HEK293T (cell line): ENCODE data around the gene NDUFS8.

ENCODE experiments used
- CTCF ChIA-PET: fragments of 350-600 bp; formaldehyde crosslinking; extraction: SDS; loops from one replicate; lab custom pipeline; 2021; ENCODE audit warnings: antibody characterized with exemption, inconsistent platforms; lab: Yijun Ruan, JAX
- POLR2A ChIA-PET: fragments of 350-600 bp; formaldehyde crosslinking; extraction: SDS; loops from one replicate; lab custom pipeline; 2020; ENCODE audit warnings: antibody characterized with exemption, inconsistent platforms; lab: Yijun Ruan, JAX
- DNase-seq: peaks from one replicate; pipeline ENCODE4 v3.0.0; 2012; ENCODE audit warnings: mixed read lengths; ENCODE audit errors: extremely low spot score
- ARNT ChIP-seq: fragments of 450-650 bp; IDR thresholded peaks from 2 replicates; pipeline ENCODE4 v1.6.1; 2017; ENCODE audit warnings: mild to moderate bottlenecking
- BHLHE40 ChIP-seq: fragments of 450-650 bp; IDR thresholded peaks from 2 replicates; pipeline ENCODE4 v1.6.1; 2016; ENCODE audit warnings: mild to moderate bottlenecking, moderate library complexity, borderline replicate concordance
- CTBP1 ChIP-seq: fragments of 450-650 bp; IDR thresholded peaks from 2 replicates; pipeline ENCODE4 v1.6.1; 2016; ENCODE audit warnings: borderline replicate concordance
- ELF4 ChIP-seq: fragments of 450-650 bp; IDR thresholded peaks from 2 replicates; pipeline ENCODE4 v1.6.1; 2017; ENCODE audit warnings: antibody characterized with exemption
- FOXA1 ChIP-seq: fragments of 450-650 bp; IDR thresholded peaks from 2 replicates; pipeline ENCODE4 v1.6.1; 2016; ENCODE audit warnings: mild to moderate bottlenecking
- FOXK2 ChIP-seq: fragments of 450-650 bp; IDR thresholded peaks from 2 replicates; pipeline ENCODE4 v1.6.1; 2016; ENCODE audit warnings: mild to moderate bottlenecking
- FOXM1 ChIP-seq: fragments of 450-650 bp; IDR thresholded peaks from 2 replicates; pipeline ENCODE4 v1.6.1; 2017; ENCODE audit warnings: mild to moderate bottlenecking, borderline replicate concordance
- HDGF ChIP-seq: fragments of 450-650 bp; IDR thresholded peaks from 2 replicates; pipeline ENCODE4 v1.6.1; 2017; ENCODE audit warnings: antibody characterized with exemption, borderline replicate concordance
- L3MBTL2 ChIP-seq: fragments of 450-650 bp; conservative IDR thresholded peaks from 2 replicates; pipeline ENCODE4 v1.6.1; 2016; ENCODE audit warnings: mild to moderate bottlenecking
- LEF1 ChIP-seq: fragments of 450-650 bp; IDR thresholded peaks from 2 replicates; pipeline ENCODE4 v1.6.1; 2017; ENCODE audit warnings: mild to moderate bottlenecking, borderline replicate concordance
- NFRKB ChIP-seq: fragments of 450-650 bp; IDR thresholded peaks from 2 replicates; pipeline ENCODE4 v1.6.1; 2016; ENCODE audit warnings: mild to moderate bottlenecking, moderate library complexity
- SP1 ChIP-seq: fragments of 450-650 bp; IDR thresholded peaks from 2 replicates; pipeline ENCODE4 v1.6.1; 2017
- SUZ12 ChIP-seq: fragments of 450-650 bp; IDR thresholded peaks from 2 replicates; pipeline ENCODE4 v1.6.1; 2016; ENCODE audit warnings: mild to moderate bottlenecking
- TARDBP ChIP-seq: fragments of 450-650 bp; IDR thresholded peaks from 2 replicates; pipeline ENCODE4 v1.6.1; 2016
- ZNF384 ChIP-seq: fragments of 450-650 bp; IDR thresholded peaks from 2 replicates; pipeline ENCODE4 v1.6.1; 2016
- TF ChIP-seq, protein P1 (sequence below): fragments of 450-650 bp; IDR thresholded peaks from 2 replicates; pipeline ENCODE4 v1.6.1; 2016

The NDUFS8 gene

DNA sequence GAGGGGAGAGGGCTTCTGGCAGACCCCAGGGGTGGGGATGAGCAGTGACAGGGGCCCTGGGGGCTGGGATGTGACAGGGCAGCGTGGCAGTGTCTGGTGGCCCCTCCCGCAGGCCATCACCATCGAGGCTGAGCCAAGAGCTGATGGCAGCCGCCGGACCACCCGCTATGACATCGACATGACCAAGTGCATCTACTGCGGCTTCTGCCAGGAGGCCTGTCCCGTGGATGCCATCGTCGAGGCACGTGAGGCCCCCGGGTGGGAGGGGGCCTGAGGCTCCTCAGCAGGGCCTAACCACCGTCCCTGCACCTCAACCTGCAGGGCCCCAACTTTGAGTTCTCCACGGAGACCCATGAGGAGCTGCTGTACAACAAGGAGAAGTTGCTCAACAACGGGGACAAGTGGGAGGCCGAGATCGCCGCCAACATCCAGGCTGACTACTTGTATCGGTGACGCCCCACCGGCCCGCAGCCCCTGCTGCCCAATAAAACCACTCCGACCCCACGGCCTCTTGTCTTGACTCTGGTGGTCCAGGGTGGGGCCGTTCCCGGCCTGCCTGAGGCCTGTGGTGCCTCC is 5.7 kb downstream of the NDUFS8 start:
- CTCF ChIA-PET = no interaction called here
- no peak for DNase-seq
- TF ChIP-seq BHLHE40 (no peak), CTBP1 (no peak), NFRKB (no peak), LEF1 (no peak), L3MBTL2 (no peak), FOXA1 (no peak), TARDBP (no peak), FOXK2 (no peak), SP1 (no peak), ARNT (no peak), ELF4 (no peak)
- TF ChIP-seq, protein P1, sequence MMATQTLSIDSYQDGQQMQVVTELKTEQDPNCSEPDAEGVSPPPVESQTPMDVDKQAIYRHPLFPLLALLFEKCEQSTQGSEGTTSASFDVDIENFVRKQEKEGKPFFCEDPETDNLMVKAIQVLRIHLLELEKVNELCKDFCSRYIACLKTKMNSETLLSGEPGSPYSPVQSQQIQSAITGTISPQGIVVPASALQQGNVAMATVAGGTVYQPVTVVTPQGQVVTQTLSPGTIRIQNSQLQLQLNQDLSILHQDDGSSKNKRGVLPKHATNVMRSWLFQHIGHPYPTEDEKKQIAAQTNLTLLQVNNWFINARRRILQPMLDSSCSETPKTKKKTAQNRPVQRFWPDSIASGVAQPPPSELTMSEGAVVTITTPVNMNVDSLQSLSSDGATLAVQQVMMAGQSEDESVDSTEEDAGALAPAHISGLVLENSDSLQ = no peak
- POLR2A ChIA-PET = interaction anchor here (0.8 kb wide), 1 partner anchor 9 kb away, joined by 3 read pairs; no protein-coding TSS in a partner anchor

DNA sequence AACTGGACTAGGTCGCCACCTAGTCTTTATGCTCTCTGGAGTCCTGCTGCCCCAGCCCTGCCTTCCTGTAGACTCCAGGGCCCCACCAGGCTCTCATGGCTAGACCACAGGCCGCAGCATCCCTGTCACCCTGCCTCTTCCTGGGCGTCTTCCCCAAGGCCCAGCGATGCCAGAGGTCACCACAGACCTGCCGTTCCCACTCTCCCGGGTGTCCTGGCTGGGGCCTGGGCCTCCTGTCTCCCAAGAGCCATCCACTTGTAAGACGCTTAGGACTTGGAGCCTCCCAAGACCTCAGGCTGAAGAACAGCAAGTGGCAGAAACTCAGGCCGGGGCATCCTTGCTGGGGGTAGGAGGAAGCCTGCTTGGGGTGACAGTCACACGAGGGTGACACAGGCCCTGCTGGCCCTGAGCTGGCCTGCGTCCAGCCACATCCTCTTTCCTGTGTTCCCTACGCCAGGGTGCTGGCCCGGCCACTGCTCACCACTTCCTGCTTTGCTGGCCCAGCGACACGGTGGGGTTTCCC is 6.3 kb downstream of the NDUFS8 start:
- DNase-seq = no peak
- TF ChIP-seq FOXA1 (no peak), BHLHE40 (no peak), HDGF (no peak), LEF1 (no peak), CTBP1 (no peak), L3MBTL2 (no peak), FOXM1 (no peak), NFRKB (no peak), ZNF384 (no peak), ELF4 (no peak), FOXK2 (no peak), TARDBP (no peak)
- TF ChIP-seq, protein P1 = no peak
- POLR2A ChIA-PET = interaction anchor here (0.9 kb wide), 1 partner anchor 22 kb away, joined by 3 read pairs; no protein-coding TSS in a partner anchor
- CTCF ChIA-PET = no interaction called here

DNA sequence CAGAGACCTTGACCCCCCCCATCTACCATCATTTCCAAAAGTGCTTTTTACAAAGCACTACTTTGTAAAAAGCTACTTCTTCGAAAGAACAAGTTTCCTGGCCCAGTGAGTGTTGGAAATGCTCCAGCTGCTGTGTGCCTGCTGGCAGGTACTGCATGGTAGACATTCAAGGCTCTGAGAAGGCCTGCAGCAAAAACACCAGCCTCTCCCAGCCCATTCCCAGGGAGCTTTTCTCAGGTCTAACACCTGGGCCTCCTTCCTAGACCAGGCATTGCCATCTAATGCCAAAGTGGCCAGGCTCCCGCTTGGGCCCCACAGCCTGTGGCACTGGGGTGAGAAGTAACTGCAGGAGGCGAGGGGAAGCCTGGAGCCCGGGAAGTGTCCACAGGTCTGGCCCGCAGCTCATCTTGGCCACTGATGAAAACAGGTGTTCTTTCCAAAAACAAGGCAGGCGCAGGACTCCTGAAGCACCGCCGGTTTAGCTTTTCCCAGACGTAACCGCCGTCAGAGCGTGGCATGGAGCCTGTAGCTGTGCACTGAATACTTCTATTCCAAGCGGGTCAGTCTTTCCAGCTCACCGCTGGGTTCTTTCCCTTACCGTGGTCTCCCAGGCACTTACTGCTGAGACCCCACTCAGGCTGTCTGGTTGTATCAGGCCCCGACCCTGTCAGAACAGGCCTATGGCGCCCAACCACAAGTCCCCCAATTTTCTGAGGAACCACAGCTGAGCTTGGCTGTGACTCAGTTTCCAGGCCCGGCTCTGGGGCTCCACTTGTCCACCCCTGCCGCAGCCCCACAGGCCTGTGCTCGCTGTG is 7.1 kb downstream of the NDUFS8 start:
- TF ChIP-seq LEF1 (no peak), FOXA1 (no peak), ELF4 (no peak), SP1 (no peak), SUZ12 (no peak), FOXK2 (no peak), FOXM1 (no peak), ZNF384 (no peak), TARDBP (no peak), L3MBTL2 (no peak), ARNT (no peak), NFRKB (no peak), HDGF (no peak), BHLHE40 (no peak)
- TF ChIP-seq, protein P1 = no peak
- CTCF ChIA-PET = interaction anchor here (0.9 kb wide), 1 partner anchor 169 kb away, joined by 3 read pairs; no protein-coding TSS in a partner anchor
- POLR2A ChIA-PET = interaction anchor here (0.6 to 1.0 kb wide), 4 partner anchors 15 to 167 kb away, joined by 3 to 4 read pairs (median 4); no protein-coding TSS in a partner anchor
- no peak for DNase-seq

DNA sequence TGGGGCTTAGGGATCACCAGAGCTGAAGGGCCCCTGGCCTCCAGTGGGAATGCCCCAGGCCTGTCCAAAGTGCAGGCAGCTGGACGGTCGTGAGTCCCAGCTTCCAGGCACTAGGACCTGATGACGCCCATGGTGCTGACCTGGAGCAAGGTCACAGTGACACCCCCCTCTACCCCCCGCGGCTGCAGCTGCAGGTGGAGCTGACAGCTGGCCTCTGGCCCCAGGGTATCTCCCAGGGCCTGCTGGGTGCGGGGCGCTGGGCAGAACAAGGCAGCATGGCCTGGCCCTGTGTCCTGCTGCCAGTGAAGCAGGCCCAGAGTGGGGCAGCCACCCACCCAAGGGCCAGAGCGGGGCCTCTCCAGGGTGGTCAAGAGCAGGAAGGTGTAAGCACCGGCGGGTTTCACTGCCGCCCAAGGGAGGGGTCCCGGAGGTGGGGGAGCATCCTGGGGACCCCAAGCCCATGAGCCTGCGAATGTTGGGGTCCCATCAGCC is 7.8 kb downstream of the NDUFS8 start:
- TF ChIP-seq ZNF384 (no peak), HDGF (0 out of 2 replicates have a peak, but pooled peaks have one; percentile 53)
- ChIA-PET CTCF (interaction anchor here (0.9 kb wide), 1 partner anchor 168 kb away, joined by 3 read pairs; no protein-coding TSS in a partner anchor), POLR2A (interaction anchor here (0.9 to 1.0 kb wide), 2 partner anchors 15 to 42 kb away, joined by 3 to 4 read pairs; no protein-coding TSS in a partner anchor)
- DNase-seq = no peak

DNA sequence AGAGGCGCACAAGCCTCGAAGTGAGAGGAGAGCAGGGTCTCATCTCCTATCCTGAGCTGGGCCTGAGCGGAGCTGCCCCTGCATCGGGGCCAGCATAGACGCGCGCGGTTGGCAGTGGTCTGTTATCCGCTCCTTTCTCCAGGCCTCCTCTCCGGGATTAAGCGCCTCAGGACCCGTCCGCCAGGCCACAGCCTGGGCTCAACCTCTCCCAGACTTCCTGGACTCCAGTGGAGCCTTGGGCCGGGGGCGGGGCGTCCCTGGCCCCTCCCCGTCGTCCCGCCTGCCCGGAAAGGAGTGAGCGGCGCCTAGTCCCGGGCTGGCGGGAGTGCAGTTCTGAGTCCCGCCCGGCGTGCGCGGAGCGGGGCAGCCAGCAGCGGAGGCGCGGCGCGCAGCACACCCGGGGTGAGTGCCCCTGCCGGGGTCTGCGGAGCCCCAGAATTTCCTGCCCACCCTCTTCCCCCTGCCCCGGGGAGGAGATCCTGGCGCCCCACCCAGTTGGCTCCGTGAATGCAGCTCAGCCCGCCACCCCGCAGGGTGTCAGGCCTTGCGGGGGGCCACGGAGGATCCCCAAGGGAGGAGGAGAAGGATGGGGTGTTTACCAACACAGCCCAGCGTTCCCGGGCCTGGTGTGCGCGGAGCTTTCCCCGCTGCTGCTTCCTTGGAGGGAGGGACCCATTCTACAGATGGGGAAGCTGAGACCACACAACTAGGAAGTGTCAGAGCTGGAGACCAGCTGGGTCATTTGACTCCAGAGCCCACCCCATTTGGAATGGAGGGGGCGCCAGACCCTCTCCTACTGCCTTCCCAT is 8.4 kb downstream of the NDUFS8 start, which contains the start of gene TCIRG1:
TCIRG1 (plus strand) TSS at position 308 of the 808 bp plus-strand sequence. CDS start 2,247 bp downstream, outside the sequence.
- no peak for TF ChIP-seq ZNF384
- TF ChIP-seq HDGF = 0 out of 2 replicates have a peak, but pooled peaks have one; percentile 5
- DNase-seq = peak; percentile 82
- ChIA-PET CTCF (no interaction called here), POLR2A (interaction anchor here (0.9 to 5.9 kb wide), 2 partner anchors 8 to 42 kb away, joined by 3 to 43 read pairs; partner anchors contain the start of gene NDUFS8)
